ENCODE measurements around the gene COX7C. TPM values are rescaled to one million over a fixed set of nuclear protein-coding genes. Genes with fewer than 3 reads are reported as not detected.

COX7C gene
- total and polyA plus RNA-seq, 9 donors: 641 to 1,070 (median 905) TPM

GRCh38 chr5:86596476-86596875 lies 21.3 kb upstream of the COX7C start:
- no peaks in the 10 kb centered on the region for H3K36me3 ChIP-seq (ENCODE audit: control insufficient read depth, insufficient read depth, low read length)
- no peaks in the 10 kb centered on the region for H3K9me3 ChIP-seq (replicated peaks; ENCODE audit: control insufficient read depth, low read depth, low read length)
- no peak for DNase-seq
- H3K4me1 ChIP-seq (ENCODE audit: control insufficient read depth, insufficient read depth, low read length): no peaks in the 10 kb centered on the region
- no peak overlapping the region for H3K27ac ChIP-seq (ENCODE audit: low read length)
- no peak overlapping the region for H3K4me3 ChIP-seq (ENCODE audit: low read length)
- H3K27me3 ChIP-seq (ENCODE audit: control insufficient read depth, insufficient read depth, low read length): no peaks in the 10 kb centered on the region

- H3K27me3 ChIP-seq (ENCODE audit: control insufficient read depth, insufficient read depth, low read length): no peaks in the 10 kb centered on the region
- H3K4me1 ChIP-seq (ENCODE audit: control insufficient read depth, insufficient read depth, low read length): no peaks in the 10 kb centered on the region
- no peaks in the 10 kb centered on the region for H3K36me3 ChIP-seq (ENCODE audit: control insufficient read depth, insufficient read depth, low read length)
- DNase-seq: no peak
- no CpG with 5 or more reads among the region's 3 CpGs for WGBS (ENCODE audit: insufficient coverage)
- H3K27ac ChIP-seq (ENCODE audit: low read length): no peak overlapping the region
- no peaks in the 10 kb centered on the region for H3K9me3 ChIP-seq (replicated peaks; ENCODE audit: control insufficient read depth, low read depth, low read length)
- H3K4me3 ChIP-seq (ENCODE audit: low read length): no peak overlapping the region
Observed at GRCh38 chr5:86605881-86606280, 11.9 kb upstream of the COX7C start.

- peaks cover 3% of the 10 kb centered on the region for H3K27me3 ChIP-seq (ENCODE audit: control insufficient read depth, insufficient read depth, low read length)
- H3K4me1 ChIP-seq (ENCODE audit: control insufficient read depth, insufficient read depth, low read length): peaks cover under 1% of the 10 kb centered on the region
- no peaks in the 10 kb centered on the region for H3K9me3 ChIP-seq (replicated peaks; ENCODE audit: control insufficient read depth, low read depth, low read length)
- no peak for DNase-seq
- H3K36me3 ChIP-seq (ENCODE audit: control insufficient read depth, insufficient read depth, low read length): no peaks in the 10 kb centered on the region
- no peak overlapping the region for H3K27ac ChIP-seq (ENCODE audit: low read length)
- H3K4me3 ChIP-seq (ENCODE audit: low read length): no peak overlapping the region
- no CpG with 5 or more reads among the region's 2 CpGs for WGBS (ENCODE audit: insufficient coverage)
Observed at GRCh38 chr5:86613455-86613854, 4.3 kb upstream of the COX7C start.

GRCh38 chr5:86617309-86617755 lies 409 bp upstream of the COX7C start:
- H3K4me3 ChIP-seq (ENCODE audit: low read length): no peak overlapping the region
- WGBS (ENCODE audit: insufficient coverage): 67% methylated on average over 1 of the region's 6 CpGs
- H3K4me1 ChIP-seq (ENCODE audit: control insufficient read depth, insufficient read depth, low read length): peaks cover 5% of the 10 kb centered on the region
- H3K27ac ChIP-seq (ENCODE audit: low read length): no peak overlapping the region
- no peaks in the 10 kb centered on the region for H3K9me3 ChIP-seq (replicated peaks; ENCODE audit: control insufficient read depth, low read depth, low read length)
- peaks cover 3% of the 10 kb centered on the region for H3K27me3 ChIP-seq (ENCODE audit: control insufficient read depth, insufficient read depth, low read length)
- peaks cover 16% of the 10 kb centered on the region for H3K36me3 ChIP-seq (ENCODE audit: control insufficient read depth, insufficient read depth, low read length)
- DNase-seq: no peak

GRCh38 chr5:86623785-86624483 lies 6.2 kb downstream of the COX7C start:
- Histone ChIP-seq H3K9me3 (replicated peaks; ENCODE audit: control insufficient read depth, low read depth, low read length) (no peaks in the 10 kb centered on the region), H3K4me1 (ENCODE audit: control insufficient read depth, insufficient read depth, low read length) (no peaks in the 10 kb centered on the region), H3K36me3 (ENCODE audit: control insufficient read depth, insufficient read depth, low read length) (peaks cover 18% of the 10 kb centered on the region), H3K27me3 (ENCODE audit: control insufficient read depth, insufficient read depth, low read length) (no peaks in the 10 kb centered on the region), H3K4me3 (ENCODE audit: low read length) (no peak overlapping the region), H3K27ac (ENCODE audit: low read length) (no peak overlapping the region)
- DNase-seq: no peak
- WGBS (ENCODE audit: insufficient coverage): 91% methylated on average over 1 of the region's 4 CpGs

GRCh38 chr5:86625148-86625547 lies 7.4 kb downstream of the COX7C start:
- Histone ChIP-seq H3K27me3 (ENCODE audit: control insufficient read depth, insufficient read depth, low read length) (no peaks in the 10 kb centered on the region), H3K4me3 (ENCODE audit: low read length) (no peak overlapping the region), H3K27ac (ENCODE audit: low read length) (no peak overlapping the region), H3K36me3 (ENCODE audit: control insufficient read depth, insufficient read depth, low read length) (peaks cover 11% of the 10 kb centered on the region), H3K9me3 (replicated peaks; ENCODE audit: control insufficient read depth, low read depth, low read length) (no peaks in the 10 kb centered on the region), H3K4me1 (ENCODE audit: control insufficient read depth, insufficient read depth, low read length) (no peaks in the 10 kb centered on the region)
- no CpG with 5 or more reads among the region's 2 CpGs for WGBS (ENCODE audit: insufficient coverage)
- DNase-seq: no peak

GRCh38 chr5:86626149-86626548 lies 8.4 kb downstream of the COX7C start:
- H3K36me3 ChIP-seq (ENCODE audit: control insufficient read depth, insufficient read depth, low read length): peaks cover 7% of the 10 kb centered on the region
- H3K27ac ChIP-seq (ENCODE audit: low read length): no peak overlapping the region
- H3K27me3 ChIP-seq (ENCODE audit: control insufficient read depth, insufficient read depth, low read length): no peaks in the 10 kb centered on the region

GRCh38 chr5:86631165-86631564 lies 13.4 kb downstream of the COX7C start:
- no peaks in the 10 kb centered on the region for H3K9me3 ChIP-seq (replicated peaks; ENCODE audit: control insufficient read depth, low read depth, low read length)
- DNase-seq: no peak
- no peak overlapping the region for H3K27ac ChIP-seq (ENCODE audit: low read length)
- no peaks in the 10 kb centered on the region for H3K27me3 ChIP-seq (ENCODE audit: control insufficient read depth, insufficient read depth, low read length)
- H3K4me3 ChIP-seq (ENCODE audit: low read length): no peak overlapping the region
- WGBS (ENCODE audit: insufficient coverage): no CpG with 5 or more reads among the region's 2 CpGs
- H3K4me1 ChIP-seq (ENCODE audit: control insufficient read depth, insufficient read depth, low read length): no peaks in the 10 kb centered on the region
- no peaks in the 10 kb centered on the region for H3K36me3 ChIP-seq (ENCODE audit: control insufficient read depth, insufficient read depth, low read length)

More at GRCh38 chr5:86626149-86626548, 8.4 kb downstream of the COX7C start:
- H3K4me1 ChIP-seq (ENCODE audit: control insufficient read depth, insufficient read depth, low read length): no peaks in the 10 kb centered on the region
- no peak for DNase-seq
- no peak overlapping the region for H3K4me3 ChIP-seq (ENCODE audit: low read length)
- no peaks in the 10 kb centered on the region for H3K9me3 ChIP-seq (replicated peaks; ENCODE audit: control insufficient read depth, low read depth, low read length)

GRCh38 chr5:86640998-86641397 lies 23.3 kb downstream of the COX7C start:
- Histone ChIP-seq H3K27me3 (ENCODE audit: control insufficient read depth, insufficient read depth, low read length) (no peaks in the 10 kb centered on the region), H3K27ac (ENCODE audit: low read length) (no peak overlapping the region), H3K4me1 (ENCODE audit: control insufficient read depth, insufficient read depth, low read length) (no peaks in the 10 kb centered on the region), H3K4me3 (ENCODE audit: low read length) (no peak overlapping the region), H3K9me3 (replicated peaks; ENCODE audit: control insufficient read depth, low read depth, low read length) (no peaks in the 10 kb centered on the region), H3K36me3 (ENCODE audit: control insufficient read depth, insufficient read depth, low read length) (no peaks in the 10 kb centered on the region)
- DNase-seq: no peak
- no CpG with 5 or more reads among the region's 2 CpGs for WGBS (ENCODE audit: insufficient coverage)

GRCh38 chr5:86644843-86645242 lies 27.1 kb downstream of the COX7C start:
- no peak overlapping the region for H3K4me3 ChIP-seq (ENCODE audit: low read length)
- H3K27ac ChIP-seq (ENCODE audit: low read length): no peak overlapping the region
- 100% methylated on average over 3 of the region's 3 CpGs for WGBS (ENCODE audit: insufficient coverage)
- no peaks in the 10 kb centered on the region for H3K36me3 ChIP-seq (ENCODE audit: control insufficient read depth, insufficient read depth, low read length)
- no peaks in the 10 kb centered on the region for H3K4me1 ChIP-seq (ENCODE audit: control insufficient read depth, insufficient read depth, low read length)
- H3K27me3 ChIP-seq (ENCODE audit: control insufficient read depth, insufficient read depth, low read length): no peaks in the 10 kb centered on the region
- DNase-seq: no peak
- H3K9me3 ChIP-seq (replicated peaks; ENCODE audit: control insufficient read depth, low read depth, low read length): no peaks in the 10 kb centered on the region

GRCh38 chr5:86645885-86646284 lies 28.1 kb downstream of the COX7C start:
- H3K4me1 ChIP-seq (ENCODE audit: control insufficient read depth, insufficient read depth, low read length): no peaks in the 10 kb centered on the region
- H3K27me3 ChIP-seq (ENCODE audit: control insufficient read depth, insufficient read depth, low read length): no peaks in the 10 kb centered on the region
- DNase-seq: no peak
- H3K9me3 ChIP-seq (replicated peaks; ENCODE audit: control insufficient read depth, low read depth, low read length): no peaks in the 10 kb centered on the region
- no peaks in the 10 kb centered on the region for H3K36me3 ChIP-seq (ENCODE audit: control insufficient read depth, insufficient read depth, low read length)
- no peak overlapping the region for H3K4me3 ChIP-seq (ENCODE audit: low read length)
- no peak overlapping the region for H3K27ac ChIP-seq (ENCODE audit: low read length)
